Measurements from ENCODE around the gene PDZRN3.

- TF ChIP-seq, protein P1, sequence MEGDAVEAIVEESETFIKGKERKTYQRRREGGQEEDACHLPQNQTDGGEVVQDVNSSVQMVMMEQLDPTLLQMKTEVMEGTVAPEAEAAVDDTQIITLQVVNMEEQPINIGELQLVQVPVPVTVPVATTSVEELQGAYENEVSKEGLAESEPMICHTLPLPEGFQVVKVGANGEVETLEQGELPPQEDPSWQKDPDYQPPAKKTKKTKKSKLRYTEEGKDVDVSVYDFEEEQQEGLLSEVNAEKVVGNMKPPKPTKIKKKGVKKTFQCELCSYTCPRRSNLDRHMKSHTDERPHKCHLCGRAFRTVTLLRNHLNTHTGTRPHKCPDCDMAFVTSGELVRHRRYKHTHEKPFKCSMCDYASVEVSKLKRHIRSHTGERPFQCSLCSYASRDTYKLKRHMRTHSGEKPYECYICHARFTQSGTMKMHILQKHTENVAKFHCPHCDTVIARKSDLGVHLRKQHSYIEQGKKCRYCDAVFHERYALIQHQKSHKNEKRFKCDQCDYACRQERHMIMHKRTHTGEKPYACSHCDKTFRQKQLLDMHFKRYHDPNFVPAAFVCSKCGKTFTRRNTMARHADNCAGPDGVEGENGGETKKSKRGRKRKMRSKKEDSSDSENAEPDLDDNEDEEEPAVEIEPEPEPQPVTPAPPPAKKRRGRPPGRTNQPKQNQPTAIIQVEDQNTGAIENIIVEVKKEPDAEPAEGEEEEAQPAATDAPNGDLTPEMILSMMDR (IDR thresholded peaks at IDR 0.05; ENCODE audit: insufficient read depth, low read length) = no peak
- TF ChIP-seq, protein P2, sequence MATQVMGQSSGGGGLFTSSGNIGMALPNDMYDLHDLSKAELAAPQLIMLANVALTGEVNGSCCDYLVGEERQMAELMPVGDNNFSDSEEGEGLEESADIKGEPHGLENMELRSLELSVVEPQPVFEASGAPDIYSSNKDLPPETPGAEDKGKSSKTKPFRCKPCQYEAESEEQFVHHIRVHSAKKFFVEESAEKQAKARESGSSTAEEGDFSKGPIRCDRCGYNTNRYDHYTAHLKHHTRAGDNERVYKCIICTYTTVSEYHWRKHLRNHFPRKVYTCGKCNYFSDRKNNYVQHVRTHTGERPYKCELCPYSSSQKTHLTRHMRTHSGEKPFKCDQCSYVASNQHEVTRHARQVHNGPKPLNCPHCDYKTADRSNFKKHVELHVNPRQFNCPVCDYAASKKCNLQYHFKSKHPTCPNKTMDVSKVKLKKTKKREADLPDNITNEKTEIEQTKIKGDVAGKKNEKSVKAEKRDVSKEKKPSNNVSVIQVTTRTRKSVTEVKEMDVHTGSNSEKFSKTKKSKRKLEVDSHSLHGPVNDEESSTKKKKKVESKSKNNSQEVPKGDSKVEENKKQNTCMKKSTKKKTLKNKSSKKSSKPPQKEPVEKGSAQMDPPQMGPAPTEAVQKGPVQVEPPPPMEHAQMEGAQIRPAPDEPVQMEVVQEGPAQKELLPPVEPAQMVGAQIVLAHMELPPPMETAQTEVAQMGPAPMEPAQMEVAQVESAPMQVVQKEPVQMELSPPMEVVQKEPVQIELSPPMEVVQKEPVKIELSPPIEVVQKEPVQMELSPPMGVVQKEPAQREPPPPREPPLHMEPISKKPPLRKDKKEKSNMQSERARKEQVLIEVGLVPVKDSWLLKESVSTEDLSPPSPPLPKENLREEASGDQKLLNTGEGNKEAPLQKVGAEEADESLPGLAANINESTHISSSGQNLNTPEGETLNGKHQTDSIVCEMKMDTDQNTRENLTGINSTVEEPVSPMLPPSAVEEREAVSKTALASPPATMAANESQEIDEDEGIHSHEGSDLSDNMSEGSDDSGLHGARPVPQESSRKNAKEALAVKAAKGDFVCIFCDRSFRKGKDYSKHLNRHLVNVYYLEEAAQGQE (IDR thresholded peaks at IDR 0.05; ENCODE audit: insufficient replicate concordance, low read depth) = no peak
Measured at GRCh38 chr3:73600293-73600938, 24.3 kb downstream of the PDZRN3 start.
